GM19351 (cell line): Measurements from ENCODE around the gene MBD5.

Source experiments
- ATAC-seq: cut with Tn5 transposase; IDR thresholded peaks from one replicate; pipeline ENCODE4 v1.9.1; 2021; ENCODE audit warnings: mild to moderate bottlenecking, moderate library complexity; ENCODE audit not compliant: unreplicated experiment

The MBD5 gene

GRCh38 chr2:148218326-148219075 is 197.6 kb downstream of the MBD5 start:
- no peak for ATAC-seq

- no peak for ATAC-seq
Measured at GRCh38 chr2:148221166-148221565, 200.3 kb downstream of the MBD5 start.

DNA sequence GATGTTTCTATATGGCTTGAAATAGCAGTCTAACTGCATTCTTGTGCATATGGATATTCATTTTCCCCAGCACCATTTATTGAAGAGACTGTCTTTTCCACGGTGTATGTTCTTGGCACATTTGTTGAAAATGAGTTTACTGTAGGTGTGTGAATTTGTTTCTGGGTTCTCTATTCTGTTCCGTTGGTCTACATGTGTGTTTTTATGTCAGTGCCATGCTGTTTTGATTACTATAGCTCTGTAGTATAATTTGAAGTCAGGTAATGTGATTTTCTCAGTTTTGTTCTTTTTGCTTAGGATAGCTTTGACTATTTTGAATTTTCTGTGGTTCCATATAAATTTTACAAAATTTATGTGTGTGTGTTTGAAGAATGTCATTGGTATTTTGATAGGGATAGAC is 201.0 kb downstream of the MBD5 start:
- ATAC-seq = no peak

DNA sequence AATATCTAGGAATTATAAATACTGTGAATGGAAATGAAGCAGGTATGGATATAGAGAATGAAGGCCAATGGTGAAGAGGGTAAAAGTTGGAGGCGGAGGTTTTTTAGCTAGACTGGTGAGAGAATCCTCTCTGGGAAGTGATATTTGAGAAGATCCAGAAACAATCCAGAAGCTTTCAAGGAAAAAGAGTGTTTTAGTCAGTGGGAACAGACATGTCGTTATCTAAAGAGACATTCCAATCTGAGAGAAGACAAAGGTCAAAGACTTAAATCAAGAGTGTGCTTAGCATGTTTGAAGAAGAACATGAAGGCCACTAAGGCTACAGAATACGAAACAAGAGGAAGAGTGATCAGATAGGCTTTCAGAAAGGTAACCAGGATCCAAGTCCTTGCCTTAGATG is 211.0 kb downstream of the MBD5 start:
- ATAC-seq = no peak

DNA sequence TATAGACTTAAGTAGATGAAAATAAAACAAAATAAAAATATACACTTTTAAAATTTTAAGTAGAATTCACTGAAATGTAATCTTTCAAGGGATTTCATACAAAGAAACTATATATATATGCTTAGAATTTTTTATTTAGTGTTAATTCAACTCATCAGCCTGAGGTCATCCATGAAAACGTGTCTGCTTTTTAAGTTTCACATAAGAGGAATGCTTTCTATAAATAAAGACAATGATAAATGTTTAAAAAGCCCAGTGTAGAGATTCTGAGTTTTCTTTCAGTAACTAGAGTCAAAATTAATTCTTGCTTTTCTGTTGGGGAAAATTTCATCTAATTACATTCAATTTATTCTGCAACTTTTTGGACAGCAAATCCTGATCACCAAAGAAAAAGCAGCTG is 213.3 kb downstream of the MBD5 start:
- no peak for ATAC-seq

GRCh38 chr2:148237911-148238310 is 217.0 kb downstream of the MBD5 start:
- no peak for ATAC-seq

- no peak for ATAC-seq
Measured at GRCh38 chr2:148238561-148238960, 217.7 kb downstream of the MBD5 start.

- no peak for ATAC-seq
Measured at GRCh38 chr2:148240838-148241237, 219.9 kb downstream of the MBD5 start.

DNA sequence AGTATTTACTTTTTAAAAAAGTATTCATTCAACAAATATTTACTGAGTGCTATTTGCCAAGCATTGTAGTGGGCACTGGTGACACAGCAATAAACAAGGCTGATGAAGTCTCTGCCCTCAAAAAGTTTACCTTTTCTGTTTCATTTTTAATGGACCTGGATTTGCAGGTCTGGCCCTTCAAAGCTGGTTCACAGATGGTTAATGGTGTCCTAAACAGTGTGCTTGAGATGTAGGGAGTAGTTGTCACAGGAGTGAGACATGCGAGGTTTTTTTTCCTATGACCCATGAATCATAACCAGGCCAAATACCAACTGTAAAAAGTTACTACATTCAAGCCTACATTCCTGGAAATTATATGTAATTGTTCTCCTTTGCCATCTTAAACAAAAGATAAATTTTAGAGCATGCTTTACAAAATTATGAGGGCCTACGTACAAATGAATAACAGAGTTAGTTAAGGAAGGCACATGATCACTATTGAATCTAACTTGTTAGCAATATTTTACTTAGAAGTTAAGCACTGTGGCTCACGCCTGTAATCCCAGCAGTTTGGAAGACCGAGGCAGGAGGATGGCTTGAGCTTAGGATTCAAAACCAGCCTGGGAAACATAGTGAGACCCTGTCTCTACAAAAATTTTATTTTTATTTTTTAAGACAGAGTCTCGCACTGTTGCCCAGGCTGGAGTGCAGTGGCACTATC is 223.9 kb downstream of the MBD5 start:
- ATAC-seq = no peak

DNA sequence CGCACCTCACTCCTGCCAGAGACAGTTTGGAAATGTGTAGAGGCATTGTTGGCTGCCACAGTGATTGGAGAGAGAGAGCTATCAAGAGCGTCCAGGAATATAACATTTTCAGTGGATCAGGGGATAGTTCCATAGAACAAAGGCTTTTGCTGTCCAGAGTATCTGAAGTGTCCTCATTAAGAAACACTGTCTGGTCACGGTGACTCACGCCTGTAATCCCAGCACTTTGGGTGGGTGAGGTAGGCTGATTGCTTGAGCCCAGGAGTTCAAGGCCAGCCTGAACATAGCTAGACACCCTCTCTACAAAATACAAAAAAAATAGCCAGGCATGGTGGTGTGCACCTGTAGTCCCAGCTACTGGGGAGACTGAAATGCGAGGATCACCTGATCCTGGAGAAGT is 231.1 kb downstream of the MBD5 start:
- ATAC-seq = no peak

DNA sequence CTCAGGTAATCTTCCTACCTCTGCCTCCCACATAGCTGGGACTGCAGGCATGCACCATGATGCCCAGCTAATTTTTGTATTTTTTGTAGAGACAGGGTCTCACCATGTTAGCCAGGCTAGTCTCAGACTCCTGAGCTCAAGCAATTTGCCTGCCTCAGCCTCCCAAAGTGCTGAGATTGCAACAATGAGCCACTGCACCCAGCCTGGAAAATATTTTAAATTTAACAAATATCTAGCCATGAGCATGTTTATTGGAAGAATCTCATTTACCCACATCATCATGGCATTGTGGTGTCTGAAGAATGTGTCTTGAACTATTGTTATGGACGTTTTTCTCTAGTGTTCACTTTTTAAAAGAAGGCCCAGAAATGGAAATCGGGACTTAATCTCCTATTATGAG is 231.8 kb downstream of the MBD5 start:
- ATAC-seq = no peak

DNA sequence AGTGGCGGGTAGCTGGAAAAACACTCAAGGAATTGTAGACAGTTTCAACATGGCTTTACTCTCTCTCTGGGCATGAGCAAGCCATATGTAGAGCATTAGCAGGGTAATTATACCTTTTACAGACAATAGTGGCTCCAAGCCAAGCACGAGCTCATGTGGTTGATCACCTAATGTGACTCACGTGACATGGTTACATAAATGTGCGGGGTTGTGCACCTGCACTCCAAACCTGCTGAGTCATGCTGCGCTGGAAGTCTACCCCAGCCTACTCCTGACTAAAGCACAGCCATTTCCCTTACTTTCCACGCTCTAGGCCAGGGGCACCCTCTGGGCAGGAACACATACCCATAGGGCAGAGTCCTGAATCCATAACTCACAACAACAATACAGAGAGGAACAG is 232.8 kb downstream of the MBD5 start:
- ATAC-seq = no peak

- ATAC-seq = no peak
Measured at GRCh38 chr2:148255929-148256328, 235.0 kb downstream of the MBD5 start.

DNA sequence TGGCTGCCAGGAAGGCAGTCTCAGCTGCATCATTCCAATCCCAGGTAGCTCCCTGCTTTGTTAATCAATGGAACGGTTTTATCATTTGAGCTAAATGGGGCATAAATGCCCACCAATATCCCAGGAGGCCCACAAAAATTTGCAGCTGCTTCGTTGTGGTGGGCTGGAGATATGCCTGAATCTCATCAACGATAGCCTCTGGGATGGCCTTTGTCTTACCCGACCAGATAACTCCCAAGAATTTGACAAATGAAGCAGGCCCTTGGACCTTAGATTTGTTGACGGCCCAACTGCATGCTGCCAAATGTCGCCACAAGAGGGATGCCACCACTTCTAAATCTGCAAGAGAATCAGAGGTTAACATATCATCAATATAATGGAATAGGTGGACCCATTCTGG is 236.4 kb downstream of the MBD5 start:
- ATAC-seq = no peak

DNA sequence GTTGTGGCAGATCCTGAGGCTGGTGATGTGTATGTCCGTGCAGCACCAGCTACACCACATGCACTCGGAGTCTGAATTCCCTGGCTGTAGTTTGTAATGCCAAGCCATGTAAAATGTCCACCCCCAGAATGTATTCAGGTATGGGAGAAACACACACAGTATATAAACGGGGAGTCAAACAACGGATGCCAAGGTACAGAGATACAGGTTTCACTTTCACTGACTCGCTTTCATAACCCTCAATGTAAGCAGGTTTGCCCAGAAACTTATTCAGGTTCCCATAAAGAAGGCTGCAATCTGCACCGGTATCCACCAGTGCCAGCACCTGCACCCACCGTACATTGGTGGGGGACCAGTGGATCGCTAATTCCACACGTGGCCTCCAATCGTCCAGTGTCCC is 237.2 kb downstream of the MBD5 start:
- ATAC-seq = no peak

GRCh38 chr2:148259674-148260073 is 238.8 kb downstream of the MBD5 start:
- ATAC-seq = no peak

DNA sequence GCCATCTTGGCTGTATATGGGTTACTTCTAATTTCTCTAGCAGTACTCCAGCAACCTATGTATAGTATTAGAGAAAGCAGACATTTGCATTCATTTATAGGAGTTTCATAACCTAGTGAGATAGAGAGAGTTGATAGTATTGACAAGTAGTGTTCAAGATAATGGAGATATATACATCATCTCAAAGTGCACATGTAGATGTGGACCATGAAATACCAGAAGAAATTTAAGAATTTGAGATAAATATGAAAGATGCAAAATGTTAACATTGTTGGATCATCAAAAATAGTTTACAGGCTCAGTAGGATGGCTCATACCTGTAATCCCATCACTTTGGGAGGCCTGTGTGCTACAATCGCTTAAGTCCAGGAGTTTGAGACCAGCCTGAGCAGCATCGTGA is 243.0 kb downstream of the MBD5 start:
- no peak for ATAC-seq

DNA sequence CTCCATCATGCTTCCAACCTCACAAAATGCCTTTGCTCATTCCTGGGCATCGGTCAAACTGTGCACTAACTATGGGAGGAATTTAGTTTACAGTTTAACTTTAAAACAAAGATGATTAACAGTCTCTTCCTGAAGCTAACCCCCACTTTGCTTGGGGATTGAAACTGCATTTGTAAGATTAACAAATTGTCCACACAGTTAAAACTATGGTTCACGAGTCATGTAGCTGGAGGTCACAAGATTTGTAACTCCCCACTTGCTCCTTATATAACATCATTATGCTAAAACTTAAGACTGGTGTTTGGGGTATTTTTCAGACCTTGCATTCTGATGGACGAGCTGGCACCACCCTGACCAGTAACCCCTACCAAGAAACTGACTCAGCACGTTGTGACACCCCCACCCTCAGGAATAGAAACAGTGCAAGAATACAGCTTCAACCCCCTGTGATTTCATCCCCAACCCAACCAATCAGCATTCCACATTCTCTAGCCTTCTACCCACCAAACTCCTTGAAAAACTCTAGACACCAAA is 252.3 kb downstream of the MBD5 start:
- ATAC-seq = no peak

- ATAC-seq = no peak
Measured at GRCh38 chr2:148279216-148279615, 258.3 kb downstream of the MBD5 start.

DNA sequence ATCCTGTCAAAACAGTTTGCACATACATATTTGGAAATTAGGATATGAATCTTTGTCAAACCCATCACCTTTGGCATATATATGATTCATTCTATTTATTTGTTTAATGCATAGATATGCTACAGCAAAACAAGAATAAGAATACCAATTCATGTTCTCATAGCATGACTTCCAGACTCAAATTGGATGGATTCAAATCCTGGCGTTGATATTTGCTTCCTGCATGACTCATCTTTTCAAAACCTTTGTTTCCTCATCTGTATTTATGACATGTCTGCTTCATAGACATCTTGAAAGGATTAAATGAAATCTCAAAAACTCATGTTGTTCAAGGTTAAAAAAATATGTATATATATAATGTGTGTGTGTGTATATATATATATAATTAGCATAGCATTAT is 261.3 kb downstream of the MBD5 start:
- no peak for ATAC-seq

- ATAC-seq = no peak
Measured at GRCh38 chr2:148292431-148292830, 271.5 kb downstream of the MBD5 start.

GRCh38 chr2:148298196-148298595 is 277.3 kb downstream of the MBD5 start:
- ATAC-seq = no peak
